Activated CD8-positive, alpha-beta T cell treated with anti-CD3 and anti-CD28 coated beads for 36 hours (primary cell): ENCODE results near the gene TCAIM. TPM values are rescaled to one million over a fixed set of nuclear protein-coding genes. Genes with fewer than 3 reads are reported as not detected.

Experiments
- ATAC-seq: fragments of 200-7000 bp; cut with Tn5 transposase; one replicate; pipeline ENCODE4 v1.10.0; 2021; ENCODE audit warnings: mild to moderate bottlenecking, moderate library complexity
- CTCF ChIA-PET: fragments of 350-600 bp; sonication (Branson Sonifier 250); formaldehyde crosslinking; loops from one replicate; lab custom pipeline; 2021; ENCODE audit warnings: antibody characterized with exemption; lab: Charles Lee
- POLR2A ChIA-PET: fragments of 350-600 bp; sonication (Branson Sonifier 250); formaldehyde crosslinking; loops from one replicate; lab custom pipeline; 2021; ENCODE audit warnings: antibody characterized with exemption; lab: Charles Lee
- DNase-seq: peaks from one replicate; pipeline ENCODE4 v3.0.0-alpha.2; 2020
- H3K27ac Mint-ChIP-seq: one replicate; pipeline ENCODE4 v1.8.0; 2021; ENCODE audit warnings: mild to moderate bottlenecking, mixed read lengths
- H3K27me3 Mint-ChIP-seq: one replicate; pipeline ENCODE4 v1.8.0; 2021; ENCODE audit warnings: mixed read lengths
- H3K36me3 Mint-ChIP-seq: one replicate; pipeline ENCODE4 v1.8.0; 2021; ENCODE audit warnings: low read depth, mixed read lengths
- H3K4me1 Mint-ChIP-seq: one replicate; pipeline ENCODE4 v1.8.0; 2021; ENCODE audit warnings: low read depth, mixed read lengths
- H3K4me3 Mint-ChIP-seq: one replicate; pipeline ENCODE4 v1.8.0; 2021; ENCODE audit warnings: mild to moderate bottlenecking, moderate library complexity, mixed read lengths
- H3K9me3 Mint-ChIP-seq: one replicate; pipeline ENCODE4 v1.8.0; 2021; ENCODE audit warnings: mixed read lengths
- CTCF ChIP-seq: fragments of 200-600 bp; IDR thresholded peaks from one replicate; pipeline ENCODE4 v1.8.0; 2022; ENCODE audit warnings: antibody characterized with exemption, mild to moderate bottlenecking
- intact Hi-C: fragments of 100-400 bp; cut with micrococcal nuclease; formaldehyde crosslinking; loops from one replicate; pipeline ENCODE4 v1.10.0; 2022
- total RNA-seq, 2 experiments: library from RNA; stranded (reverse); gene quantifications; one replicate each; pipeline ENCODE4 v1.2.3, GENCODE V29; 2021

TCAIM gene
- total RNA-seq, 2 experiments from 2014 or later: 14.3 to 15.1 TPM

- no peaks in the 10 kb centered on the region for H3K4me1 Mint-ChIP-seq
- ATAC-seq: no peak
- intact Hi-C loops: no loop called here
- no peaks in the 10 kb centered on the region for H3K9me3 Mint-ChIP-seq
- H3K27ac Mint-ChIP-seq: no peak overlapping the region
- no peak for TF ChIP-seq CTCF
- no peaks in the 10 kb centered on the region for H3K27me3 Mint-ChIP-seq
- H3K4me3 Mint-ChIP-seq: no peak overlapping the region
- no peaks in the 10 kb centered on the region for H3K36me3 Mint-ChIP-seq
- POLR2A ChIA-PET: no interaction called here
- DNase-seq: no peak
- CTCF ChIA-PET: no interaction called here
Observed at GRCh38 chr3:44420676-44421075, 82.1 kb downstream of the TCAIM start.

- CTCF ChIA-PET: no interaction called here
Observed at GRCh38 chr3:44421280-44421679, 82.7 kb downstream of the TCAIM start.

GRCh38 chr3:44424758-44425157 lies 86.2 kb downstream of the TCAIM start:
- TF ChIP-seq CTCF: no peak
- no peak overlapping the region for H3K27ac Mint-ChIP-seq
- no peaks in the 10 kb centered on the region for H3K4me1 Mint-ChIP-seq
- H3K27me3 Mint-ChIP-seq: no peaks in the 10 kb centered on the region
- ATAC-seq (no peak), DNase-seq (no peak)
- CTCF ChIA-PET: no interaction called here
- intact Hi-C loops: no loop called here
- H3K36me3 Mint-ChIP-seq: no peaks in the 10 kb centered on the region
- H3K4me3 Mint-ChIP-seq: no peak overlapping the region
- POLR2A ChIA-PET: interaction anchor here (1.4 kb wide), 1 partner anchor 87 kb away, joined by 3 read pairs; no protein-coding TSS in a partner anchor
- no peaks in the 10 kb centered on the region for H3K9me3 Mint-ChIP-seq

More at GRCh38 chr3:44421280-44421679, 82.7 kb downstream of the TCAIM start:
- Mint-ChIP-seq H3K4me1 (no peaks in the 10 kb centered on the region), H3K4me3 (no peak overlapping the region), H3K27ac (no peak overlapping the region), H3K27me3 (no peaks in the 10 kb centered on the region), H3K36me3 (no peaks in the 10 kb centered on the region), H3K9me3 (no peaks in the 10 kb centered on the region)
- no peak for TF ChIP-seq CTCF
- intact Hi-C loops: no loop called here
- no peak for DNase-seq
- no peak for ATAC-seq
- POLR2A ChIA-PET: no interaction called here

- Mint-ChIP-seq H3K4me1 (no peaks in the 10 kb centered on the region), H3K4me3 (no peak overlapping the region), H3K27me3 (no peaks in the 10 kb centered on the region), H3K9me3 (no peaks in the 10 kb centered on the region), H3K27ac (no peak overlapping the region), H3K36me3 (no peaks in the 10 kb centered on the region)
- DNase-seq (no peak), ATAC-seq (no peak)
- intact Hi-C loops: no loop called here
- ChIA-PET POLR2A (no interaction called here), CTCF (no interaction called here)
- no peak for TF ChIP-seq CTCF
Observed at GRCh38 chr3:44427683-44428082, 89.1 kb downstream of the TCAIM start.

- intact Hi-C loops: no loop called here
- H3K27me3 Mint-ChIP-seq: no peaks in the 10 kb centered on the region
- ATAC-seq (no peak), DNase-seq (no peak)
- TF ChIP-seq CTCF: no peak
- no peaks in the 10 kb centered on the region for H3K36me3 Mint-ChIP-seq
- H3K9me3 Mint-ChIP-seq: no peaks in the 10 kb centered on the region
- CTCF ChIA-PET: no interaction called here
- POLR2A ChIA-PET: no interaction called here
- H3K4me3 Mint-ChIP-seq: no peak overlapping the region
- H3K4me1 Mint-ChIP-seq: no peaks in the 10 kb centered on the region
- H3K27ac Mint-ChIP-seq: no peak overlapping the region
Observed at GRCh38 chr3:44428910-44429309, 90.3 kb downstream of the TCAIM start.
